H1 (cell line): Measurements from ENCODE around the gene SLC23A2.

Experiments used
- NANOG ChIP-seq: IDR thresholded peaks from 2 replicates; pipeline ENCODE4 v1.6.1; 2011; ENCODE audit warnings: low read length, low read depth, mild to moderate bottlenecking, inconsistent platforms; ENCODE audit not compliant: insufficient read depth, poor library complexity, severe bottlenecking
- POLR2A ChIP-seq, 2 experiments: IDR thresholded peaks; 1 replicate in 1 of 2; 2 replicates in 1 of 2; pipeline ENCODE4 v1.6.1; 2011; ENCODE audit warnings: low read depth in 2 of 2, low read length in 2 of 2, mild to moderate bottlenecking in 2 of 2; ENCODE audit errors: control extremely low read depth in 1 of 2
- SIX5 ChIP-seq: IDR thresholded peaks from 2 replicates; pipeline ENCODE4 v1.6.1; 2011; ENCODE audit warnings: mild to moderate bottlenecking, low read depth, low read length

DNA sequence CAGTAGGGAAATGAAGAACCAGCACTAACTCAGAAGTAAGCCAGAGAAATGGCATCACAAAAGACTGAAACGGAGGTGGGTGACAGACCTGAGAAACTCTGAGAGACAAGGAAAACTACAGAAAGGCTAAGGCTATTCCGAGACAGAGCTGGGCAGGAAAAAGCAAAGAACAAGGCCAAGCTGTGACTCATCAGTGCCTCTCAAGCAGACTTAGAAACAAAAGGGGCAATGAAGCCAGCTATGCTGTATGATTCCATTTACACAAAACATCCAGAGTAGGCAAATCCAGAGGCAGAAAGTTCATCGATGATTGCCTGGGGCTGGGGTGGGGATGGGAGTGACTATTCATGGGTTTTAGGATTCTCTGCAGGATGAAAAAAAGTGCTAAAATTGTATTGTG is 50.0 kb downstream of the SLC23A2 start:
- TF ChIP-seq POLR2A (IDR thresholded peaks at IDR 0.05; ENCODE audit: control extremely low read depth in 1 of 2, low read depth in 2 of 2, low read length in 2 of 2) (no peak), SIX5 (no peak), NANOG (no peak)
